HG02610 (cell line): ENCODE measurements around the gene SMYD3.

Source experiments
- ATAC-seq: cut with Tn5 transposase; IDR thresholded peaks from one replicate; pipeline ENCODE4 v1.9.1; 2021; ENCODE audit warnings: mild to moderate bottlenecking, moderate library complexity; ENCODE audit not compliant: unreplicated experiment

The SMYD3 gene

GRCh38 chr1:245938046-245938435 is 569.0 kb downstream of the SMYD3 start:
- ATAC-seq: no peak

- no peak for ATAC-seq
These were observed 569.6 kb downstream of the SMYD3 start for GRCh38 chr1:245937316-245938045.

GRCh38 chr1:245934409-245934808 is 572.7 kb downstream of the SMYD3 start:
- ATAC-seq: no peak

- no peak for ATAC-seq
These were observed 573.5 kb downstream of the SMYD3 start for GRCh38 chr1:245933431-245934045.

GRCh38 chr1:245932302-245932972 is 574.6 kb downstream of the SMYD3 start:
- no peak for ATAC-seq

GRCh38 chr1:245931450-245931849 is 575.6 kb downstream of the SMYD3 start:
- no peak for ATAC-seq

- ATAC-seq: no peak
These were observed 577.9 kb downstream of the SMYD3 start for GRCh38 chr1:245929224-245929623.

GRCh38 chr1:245926888-245927287 is 580.2 kb downstream of the SMYD3 start:
- no peak for ATAC-seq

- no peak for ATAC-seq
These were observed 583.9 kb downstream of the SMYD3 start for GRCh38 chr1:245923215-245923614.

GRCh38 chr1:245921417-245921816 is 585.7 kb downstream of the SMYD3 start:
- ATAC-seq: no peak

GRCh38 chr1:245917403-245917802 is 589.7 kb downstream of the SMYD3 start:
- ATAC-seq: no peak

- ATAC-seq: no peak
These were observed 591.2 kb downstream of the SMYD3 start for GRCh38 chr1:245915841-245916240.

GRCh38 chr1:245915406-245915805 is 591.7 kb downstream of the SMYD3 start:
- ATAC-seq: no peak

- no peak for ATAC-seq
These were observed 598.5 kb downstream of the SMYD3 start for GRCh38 chr1:245908543-245908942.

GRCh38 chr1:245906207-245906606 is 600.9 kb downstream of the SMYD3 start:
- no peak for ATAC-seq

GRCh38 chr1:245903851-245904250 is 603.2 kb downstream of the SMYD3 start:
- ATAC-seq: no peak

GRCh38 chr1:245901565-245901964 is 605.5 kb downstream of the SMYD3 start:
- ATAC-seq: no peak

- no peak for ATAC-seq
These were observed 606.0 kb downstream of the SMYD3 start for GRCh38 chr1:245901037-245901436.

GRCh38 chr1:245898581-245898980 is 608.5 kb downstream of the SMYD3 start:
- no peak for ATAC-seq

- ATAC-seq: no peak
These were observed 610.8 kb downstream of the SMYD3 start for GRCh38 chr1:245896258-245896657.

- ATAC-seq: no peak
These were observed 611.6 kb downstream of the SMYD3 start for GRCh38 chr1:245895455-245895959.

- ATAC-seq: no peak
These were observed 612.2 kb downstream of the SMYD3 start for GRCh38 chr1:245894843-245895242.
